ENCODE data around the gene USP37.

DNA sequence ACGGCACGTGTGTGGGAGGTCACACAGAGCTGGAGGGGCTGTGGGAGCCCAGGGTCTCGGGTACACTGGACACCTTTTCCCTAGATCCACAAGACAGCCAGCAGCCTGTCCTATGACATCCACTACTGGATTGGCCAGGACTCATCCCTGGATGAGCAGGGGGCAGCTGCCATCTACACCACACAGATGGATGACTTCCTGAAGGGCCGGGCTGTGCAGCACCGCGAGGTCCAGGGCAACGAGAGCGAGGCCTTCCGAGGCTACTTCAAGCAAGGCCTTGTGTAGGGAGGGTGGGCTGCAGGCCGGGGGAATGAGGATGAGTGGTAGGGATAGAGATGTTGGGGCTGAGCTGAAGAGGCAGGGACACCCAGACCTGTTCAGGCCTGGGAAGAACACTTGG is 142.6 kb downstream of the USP37 start:
- TF ChIP-seq, protein P1, sequence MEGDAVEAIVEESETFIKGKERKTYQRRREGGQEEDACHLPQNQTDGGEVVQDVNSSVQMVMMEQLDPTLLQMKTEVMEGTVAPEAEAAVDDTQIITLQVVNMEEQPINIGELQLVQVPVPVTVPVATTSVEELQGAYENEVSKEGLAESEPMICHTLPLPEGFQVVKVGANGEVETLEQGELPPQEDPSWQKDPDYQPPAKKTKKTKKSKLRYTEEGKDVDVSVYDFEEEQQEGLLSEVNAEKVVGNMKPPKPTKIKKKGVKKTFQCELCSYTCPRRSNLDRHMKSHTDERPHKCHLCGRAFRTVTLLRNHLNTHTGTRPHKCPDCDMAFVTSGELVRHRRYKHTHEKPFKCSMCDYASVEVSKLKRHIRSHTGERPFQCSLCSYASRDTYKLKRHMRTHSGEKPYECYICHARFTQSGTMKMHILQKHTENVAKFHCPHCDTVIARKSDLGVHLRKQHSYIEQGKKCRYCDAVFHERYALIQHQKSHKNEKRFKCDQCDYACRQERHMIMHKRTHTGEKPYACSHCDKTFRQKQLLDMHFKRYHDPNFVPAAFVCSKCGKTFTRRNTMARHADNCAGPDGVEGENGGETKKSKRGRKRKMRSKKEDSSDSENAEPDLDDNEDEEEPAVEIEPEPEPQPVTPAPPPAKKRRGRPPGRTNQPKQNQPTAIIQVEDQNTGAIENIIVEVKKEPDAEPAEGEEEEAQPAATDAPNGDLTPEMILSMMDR (IDR thresholded peaks at IDR 0.05; ENCODE audit: low read depth, low read length) = no peak
- TF ChIP-seq EZH2phosphoT487 (IDR thresholded peaks at IDR 0.05; ENCODE audit: low read depth) = no peak
